Measurements from ENCODE around the gene NXNL2. TPM values are rescaled to one million over a fixed set of nuclear protein-coding genes. Genes with fewer than 3 reads are reported as not detected.

Gene NXNL2
- total RNA-seq, 1 experiment from 2014 or later: 0.86 TPM

DNA sequence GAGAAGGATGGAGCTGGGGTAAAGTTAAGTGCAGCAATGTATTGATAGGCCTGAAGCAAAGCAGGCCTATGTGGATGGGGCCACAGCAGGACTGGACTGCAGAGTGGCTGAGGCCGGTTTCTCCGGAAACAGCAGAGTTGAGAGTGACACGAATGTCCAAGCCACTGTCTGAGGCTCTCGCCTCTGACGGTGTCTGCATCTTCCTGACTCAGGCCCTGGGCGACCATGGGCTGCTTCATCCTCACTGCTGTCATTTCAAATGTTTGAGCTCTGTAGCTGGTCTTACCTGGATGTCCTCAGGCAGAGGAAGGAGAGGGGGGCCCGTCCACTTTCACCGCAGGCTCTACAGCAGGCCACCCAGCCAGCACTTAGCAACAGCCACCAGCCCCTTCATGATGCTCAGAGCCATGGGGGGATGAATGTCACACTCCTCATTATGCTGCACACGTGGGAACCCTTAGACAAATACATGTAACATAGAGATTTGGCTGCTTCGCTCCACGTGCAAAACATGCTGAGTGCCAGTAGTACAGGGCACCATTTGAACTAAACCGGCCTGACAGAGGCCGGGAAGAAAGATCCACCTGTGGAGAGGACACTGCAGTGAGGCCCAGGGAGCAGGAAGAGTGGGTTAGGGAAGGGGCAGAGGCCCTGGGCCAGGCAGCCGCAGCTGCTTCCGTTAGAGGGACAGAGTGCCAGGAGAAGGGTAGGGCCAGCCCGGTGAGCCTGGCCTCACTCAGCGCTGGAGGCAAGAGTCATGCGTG lies 31.7 kb upstream of the NXNL2 start:
- H3K9me3 ChIP-seq (ENCODE audit: control insufficient read depth in 1 of 2, insufficient read depth in 1 of 2, low read depth in 1 of 2, low read length in 2 of 2): no peaks in the 10 kb centered on the region
- no peak overlapping the region for H3K27ac ChIP-seq (ENCODE audit: low read depth, low read length)
- H4K20me1 ChIP-seq (ENCODE audit: insufficient read depth): no peaks in the 10 kb centered on the region
- no peak overlapping the region for H3K9ac ChIP-seq (ENCODE audit: low read length)
- no peak overlapping the region for H2AFZ ChIP-seq (ENCODE audit: low read depth, low read length, poor library complexity, severe bottlenecking)
- intact Hi-C loops (cut with micrococcal nuclease): no loop called here
- H3K9me2 ChIP-seq (ENCODE audit: insufficient read depth): no peaks in the 10 kb centered on the region
- TF ChIP-seq YY1 (IDR thresholded peaks at IDR 0.05; ENCODE audit: extremely low read depth, insufficient replicate concordance, low read depth, low read length): no peak
- no peak for TF ChIP-seq ZFX (IDR thresholded peaks at IDR 0.05)
- TF ChIP-seq MAX (IDR thresholded peaks at IDR 0.05): no peak
- TF ChIP-seq, protein P1, sequence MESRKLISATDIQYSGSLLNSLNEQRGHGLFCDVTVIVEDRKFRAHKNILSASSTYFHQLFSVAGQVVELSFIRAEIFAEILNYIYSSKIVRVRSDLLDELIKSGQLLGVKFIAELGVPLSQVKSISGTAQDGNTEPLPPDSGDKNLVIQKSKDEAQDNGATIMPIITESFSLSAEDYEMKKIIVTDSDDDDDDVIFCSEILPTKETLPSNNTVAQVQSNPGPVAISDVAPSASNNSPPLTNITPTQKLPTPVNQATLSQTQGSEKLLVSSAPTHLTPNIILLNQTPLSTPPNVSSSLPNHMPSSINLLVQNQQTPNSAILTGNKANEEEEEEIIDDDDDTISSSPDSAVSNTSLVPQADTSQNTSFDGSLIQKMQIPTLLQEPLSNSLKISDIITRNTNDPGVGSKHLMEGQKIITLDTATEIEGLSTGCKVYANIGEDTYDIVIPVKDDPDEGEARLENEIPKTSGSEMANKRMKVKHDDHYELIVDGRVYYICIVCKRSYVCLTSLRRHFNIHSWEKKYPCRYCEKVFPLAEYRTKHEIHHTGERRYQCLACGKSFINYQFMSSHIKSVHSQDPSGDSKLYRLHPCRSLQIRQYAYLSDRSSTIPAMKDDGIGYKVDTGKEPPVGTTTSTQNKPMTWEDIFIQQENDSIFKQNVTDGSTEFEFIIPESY (IDR thresholded peaks at IDR 0.05; ENCODE audit: extremely low read depth, insufficient replicate concordance, low read length): no peak
- no peak for TF ChIP-seq SRF (IDR thresholded peaks at IDR 0.05; ENCODE audit: low read depth)
- TF ChIP-seq SP1 (IDR thresholded peaks at IDR 0.05; ENCODE audit: low read depth): no peak
- TF ChIP-seq, protein P2, sequence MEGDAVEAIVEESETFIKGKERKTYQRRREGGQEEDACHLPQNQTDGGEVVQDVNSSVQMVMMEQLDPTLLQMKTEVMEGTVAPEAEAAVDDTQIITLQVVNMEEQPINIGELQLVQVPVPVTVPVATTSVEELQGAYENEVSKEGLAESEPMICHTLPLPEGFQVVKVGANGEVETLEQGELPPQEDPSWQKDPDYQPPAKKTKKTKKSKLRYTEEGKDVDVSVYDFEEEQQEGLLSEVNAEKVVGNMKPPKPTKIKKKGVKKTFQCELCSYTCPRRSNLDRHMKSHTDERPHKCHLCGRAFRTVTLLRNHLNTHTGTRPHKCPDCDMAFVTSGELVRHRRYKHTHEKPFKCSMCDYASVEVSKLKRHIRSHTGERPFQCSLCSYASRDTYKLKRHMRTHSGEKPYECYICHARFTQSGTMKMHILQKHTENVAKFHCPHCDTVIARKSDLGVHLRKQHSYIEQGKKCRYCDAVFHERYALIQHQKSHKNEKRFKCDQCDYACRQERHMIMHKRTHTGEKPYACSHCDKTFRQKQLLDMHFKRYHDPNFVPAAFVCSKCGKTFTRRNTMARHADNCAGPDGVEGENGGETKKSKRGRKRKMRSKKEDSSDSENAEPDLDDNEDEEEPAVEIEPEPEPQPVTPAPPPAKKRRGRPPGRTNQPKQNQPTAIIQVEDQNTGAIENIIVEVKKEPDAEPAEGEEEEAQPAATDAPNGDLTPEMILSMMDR (IDR thresholded peaks at IDR 0.05 in 2 of 3, conservative IDR thresholded peaks at IDR 0.05 in 1 of 3; ENCODE audit: borderline replicate concordance in 1 of 3, insufficient read depth in 1 of 3, low read depth in 2 of 3, low read length in 2 of 3): no peak
- no peak for TF ChIP-seq TCF7L2 (IDR thresholded peaks at IDR 0.05; ENCODE audit: borderline replicate concordance, extremely low read depth, insufficient read depth, insufficient read length)
- TF ChIP-seq ZNF274 (IDR thresholded peaks at IDR 0.05; ENCODE audit: low read depth, low read length): no peak
- TF ChIP-seq, protein P3, sequence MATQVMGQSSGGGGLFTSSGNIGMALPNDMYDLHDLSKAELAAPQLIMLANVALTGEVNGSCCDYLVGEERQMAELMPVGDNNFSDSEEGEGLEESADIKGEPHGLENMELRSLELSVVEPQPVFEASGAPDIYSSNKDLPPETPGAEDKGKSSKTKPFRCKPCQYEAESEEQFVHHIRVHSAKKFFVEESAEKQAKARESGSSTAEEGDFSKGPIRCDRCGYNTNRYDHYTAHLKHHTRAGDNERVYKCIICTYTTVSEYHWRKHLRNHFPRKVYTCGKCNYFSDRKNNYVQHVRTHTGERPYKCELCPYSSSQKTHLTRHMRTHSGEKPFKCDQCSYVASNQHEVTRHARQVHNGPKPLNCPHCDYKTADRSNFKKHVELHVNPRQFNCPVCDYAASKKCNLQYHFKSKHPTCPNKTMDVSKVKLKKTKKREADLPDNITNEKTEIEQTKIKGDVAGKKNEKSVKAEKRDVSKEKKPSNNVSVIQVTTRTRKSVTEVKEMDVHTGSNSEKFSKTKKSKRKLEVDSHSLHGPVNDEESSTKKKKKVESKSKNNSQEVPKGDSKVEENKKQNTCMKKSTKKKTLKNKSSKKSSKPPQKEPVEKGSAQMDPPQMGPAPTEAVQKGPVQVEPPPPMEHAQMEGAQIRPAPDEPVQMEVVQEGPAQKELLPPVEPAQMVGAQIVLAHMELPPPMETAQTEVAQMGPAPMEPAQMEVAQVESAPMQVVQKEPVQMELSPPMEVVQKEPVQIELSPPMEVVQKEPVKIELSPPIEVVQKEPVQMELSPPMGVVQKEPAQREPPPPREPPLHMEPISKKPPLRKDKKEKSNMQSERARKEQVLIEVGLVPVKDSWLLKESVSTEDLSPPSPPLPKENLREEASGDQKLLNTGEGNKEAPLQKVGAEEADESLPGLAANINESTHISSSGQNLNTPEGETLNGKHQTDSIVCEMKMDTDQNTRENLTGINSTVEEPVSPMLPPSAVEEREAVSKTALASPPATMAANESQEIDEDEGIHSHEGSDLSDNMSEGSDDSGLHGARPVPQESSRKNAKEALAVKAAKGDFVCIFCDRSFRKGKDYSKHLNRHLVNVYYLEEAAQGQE (IDR thresholded peaks at IDR 0.05; ENCODE audit: low read depth): no peak
- TF ChIP-seq CEBPB (IDR thresholded peaks at IDR 0.05; ENCODE audit: low read depth): no peak
- no peak for TF ChIP-seq JUND (IDR thresholded peaks at IDR 0.05)
- no peak for TF ChIP-seq SIN3A (IDR thresholded peaks at IDR 0.05; ENCODE audit: low read depth)
- no peak for TF ChIP-seq RAD21 (IDR thresholded peaks at IDR 0.05; ENCODE audit: low read depth)
- TF ChIP-seq POLR2AphosphoS5 (IDR thresholded peaks at IDR 0.05; ENCODE audit: low read depth, low read length): no peak
- TF ChIP-seq POLR2A (IDR thresholded peaks at IDR 0.05; ENCODE audit: borderline replicate concordance, extremely low read depth, insufficient read depth, insufficient read length): no peak
- no peak for TF ChIP-seq EZH2 (IDR thresholded peaks at IDR 0.05)
- no peak for TF ChIP-seq EGR1 (IDR thresholded peaks at IDR 0.05; ENCODE audit: low read depth)
- no peak for TF ChIP-seq FOSL1 (IDR thresholded peaks at IDR 0.05; ENCODE audit: low read depth)
- ATAC-seq (no peak), DNase-seq (ENCODE audit: low read depth, low spot score) (no peak)
- H3K27me3 ChIP-seq (ENCODE audit: insufficient read depth, low read length): no peaks in the 10 kb centered on the region
- H3K36me3 ChIP-seq (ENCODE audit: control insufficient read depth in 1 of 2, insufficient read depth in 2 of 2, low read length in 2 of 2): no peaks in the 10 kb centered on the region
- CTCF ChIA-PET: no interaction called here
- RAD21 ChIA-PET (ENCODE audit: low non-redundant PET in 1 of 2, low total read pairs in 2 of 2, uncharacterized antibody in 2 of 2, unreplicated experiment in 2 of 2): no interaction called here
- POLR2A ChIA-PET: no interaction called here
- H3K4me2 ChIP-seq (ENCODE audit: low read length): no peak overlapping the region
- BruUV-seq (replicated peaks): no TSS peak
- no peaks in the 10 kb centered on the region for H3K79me2 ChIP-seq (ENCODE audit: insufficient read depth, low read length)
- H3K4me3 ChIP-seq (replicated peaks in 1 of 2; ENCODE audit: low read depth in 1 of 2, low read length in 2 of 2): no peak overlapping the region
- no peaks in the 10 kb centered on the region for H3K4me1 ChIP-seq (ENCODE audit: control insufficient read depth in 1 of 2, insufficient read depth in 2 of 2, low read length in 2 of 2)

Data from HCT116 (cell line).